Activated CD8-positive, alpha-beta T cell treated with anti-CD3 and anti-CD28 coated beads for 36 hours (primary cell): ENCODE data around the gene TCTN2. TPM values are rescaled to one million over a fixed set of nuclear protein-coding genes. Genes with fewer than 3 reads are reported as not detected.

Experiments used
- ATAC-seq: fragments of 200-7000 bp; cut with Tn5 transposase; one replicate; pipeline ENCODE4 v1.10.0; 2021; ENCODE audit warnings: mild to moderate bottlenecking, moderate library complexity
- CTCF ChIA-PET: fragments of 350-600 bp; sonication (Branson Sonifier 250); formaldehyde crosslinking; loops from one replicate; lab custom pipeline; 2021; ENCODE audit warnings: antibody characterized with exemption; lab: Charles Lee
- POLR2A ChIA-PET: fragments of 350-600 bp; sonication (Branson Sonifier 250); formaldehyde crosslinking; loops from one replicate; lab custom pipeline; 2021; ENCODE audit warnings: antibody characterized with exemption; lab: Charles Lee
- DNase-seq: peaks from one replicate; pipeline ENCODE4 v3.0.0-alpha.2; 2020
- H3K27ac Mint-ChIP-seq: one replicate; pipeline ENCODE4 v1.8.0; 2021; ENCODE audit warnings: mild to moderate bottlenecking, mixed read lengths
- H3K27me3 Mint-ChIP-seq: one replicate; pipeline ENCODE4 v1.8.0; 2021; ENCODE audit warnings: mixed read lengths
- H3K36me3 Mint-ChIP-seq: one replicate; pipeline ENCODE4 v1.8.0; 2021; ENCODE audit warnings: low read depth, mixed read lengths
- H3K4me1 Mint-ChIP-seq: one replicate; pipeline ENCODE4 v1.8.0; 2021; ENCODE audit warnings: low read depth, mixed read lengths
- H3K4me3 Mint-ChIP-seq: one replicate; pipeline ENCODE4 v1.8.0; 2021; ENCODE audit warnings: mild to moderate bottlenecking, moderate library complexity, mixed read lengths
- H3K9me3 Mint-ChIP-seq: one replicate; pipeline ENCODE4 v1.8.0; 2021; ENCODE audit warnings: mixed read lengths
- CTCF ChIP-seq: fragments of 200-600 bp; IDR thresholded peaks from one replicate; pipeline ENCODE4 v1.8.0; 2022; ENCODE audit warnings: antibody characterized with exemption, mild to moderate bottlenecking
- intact Hi-C: fragments of 100-400 bp; cut with micrococcal nuclease; formaldehyde crosslinking; loops from one replicate; pipeline ENCODE4 v1.10.0; 2022
- total RNA-seq, 2 experiments: library from RNA; stranded (reverse); gene quantifications; one replicate each; pipeline ENCODE4 v1.2.3, GENCODE V29; 2021

TCTN2 gene
- total RNA-seq, 2 experiments from 2014 or later, result 2.0 to 2.3 TPM

GRCh38 chr12:123705935-123706334, 35.0 kb downstream of the TCTN2 start:
- POLR2A ChIA-PET, result interaction anchor here (1.1 kb wide), 1 partner anchor 342 kb away, joined by 3 read pairs; no protein-coding TSS in a partner anchor
- no peaks in the 10 kb centered on the region for H3K9me3 Mint-ChIP-seq
- CTCF ChIA-PET, result no interaction called here
- no peak overlapping the region for H3K4me3 Mint-ChIP-seq
- ATAC-seq (peak; percentile 53), DNase-seq (peak; percentile 27)
- no peaks in the 10 kb centered on the region for H3K27me3 Mint-ChIP-seq
- H3K4me1 Mint-ChIP-seq, result peaks cover under 1% of the 10 kb centered on the region
- no peak for TF ChIP-seq CTCF
- H3K27ac Mint-ChIP-seq, result no peak overlapping the region
- intact Hi-C loops, result no loop called here
- H3K36me3 Mint-ChIP-seq, result peaks cover 3% of the 10 kb centered on the region

- H3K36me3 Mint-ChIP-seq, result no peaks in the 10 kb centered on the region
- POLR2A ChIA-PET, result no interaction called here
These were observed 36.6 kb downstream of the TCTN2 start for GRCh38 chr12:123707466-123707865.

GRCh38 chr12:123712780-123713319, 41.9 kb downstream of the TCTN2 start:
- Mint-ChIP-seq H3K9me3 (no peaks in the 10 kb centered on the region), H3K27me3 (no peaks in the 10 kb centered on the region), H3K36me3 (peaks cover 13% of the 10 kb centered on the region), H3K4me3 (peak overlapping the region; percentile 95), H3K27ac (peak overlapping the region; percentile 88), H3K4me1 (peaks cover 36% of the 10 kb centered on the region)
- intact Hi-C loops, result no loop called here
- no peak for ATAC-seq
- ChIA-PET POLR2A (interaction anchor here (0.9 to 4.8 kb wide), 18 partner anchors 12 to 1227 kb away, joined by 3 to 59 read pairs (median 4); partner anchors contain the start of genes DDX55, DNAH10, GTF2H3 and MPHOSPH9), CTCF (interaction anchor here (0.8 to 2.4 kb wide), 9 partner anchors 10 to 270 kb away, joined by 3 to 8 read pairs (median 4); partner anchors contain the start of gene DNAH10)
- TF ChIP-seq CTCF, result no peak
- no peak for DNase-seq

More at GRCh38 chr12:123707466-123707865, 36.6 kb downstream of the TCTN2 start:
- ATAC-seq, result no peak
- no peak for TF ChIP-seq CTCF
- Mint-ChIP-seq H3K27me3 (no peaks in the 10 kb centered on the region), H3K9me3 (no peaks in the 10 kb centered on the region), H3K27ac (no peak overlapping the region), H3K4me1 (peaks cover 4% of the 10 kb centered on the region), H3K4me3 (no peak overlapping the region)
- intact Hi-C loops, result no loop called here
- CTCF ChIA-PET, result interaction anchor here (2.1 kb wide), 1 partner anchor 54 kb away, joined by 5 read pairs; no protein-coding TSS in a partner anchor
- DNase-seq, result no peak

- POLR2A ChIA-PET, result interaction anchor here (0.9 to 4.8 kb wide), 13 partner anchors 11 to 480 kb away, joined by 3 to 59 read pairs (median 4); partner anchors contain the start of genes DDX55, DNAH10, MPHOSPH9 and MTRFR
- Mint-ChIP-seq H3K4me3 (peak overlapping the region; percentile 95), H3K9me3 (no peaks in the 10 kb centered on the region), H3K4me1 (peaks cover 36% of the 10 kb centered on the region), H3K36me3 (peaks cover 13% of the 10 kb centered on the region), H3K27ac (peak overlapping the region; percentile 88), H3K27me3 (no peaks in the 10 kb centered on the region)
- ATAC-seq (no peak), DNase-seq (peak; percentile 24)
- intact Hi-C loops, result no loop called here
- CTCF ChIA-PET, result interaction anchor here (0.8 to 2.4 kb wide), 9 partner anchors 9 to 270 kb away, joined by 3 to 8 read pairs (median 4); partner anchors contain the start of gene DNAH10
- TF ChIP-seq CTCF, result no peak
These were observed 42.5 kb downstream of the TCTN2 start for GRCh38 chr12:123713398-123713797.
